G401 (cell line): ENCODE results near the gene EXOSC3. TPM values are rescaled to one million over a fixed set of nuclear protein-coding genes. Genes with fewer than 3 reads are reported as not detected.

Experiments
- DNase-seq: peaks from one replicate; pipeline ENCODE4 v3.0.0-alpha.2; 2015; ENCODE audit warnings: low spot score
- in situ Hi-C: cut with HindIII; loops from 2 replicates; pipeline ENCODE4 v1.10.0; 2016; ENCODE audit warnings: low sequenced_read_pairs, mixed read lengths
- total RNA-seq: library from RNA; depleted of rRNA; stranded (reverse); fragments of >200 nt; shearing (Covaris generic); gene quantifications from 2 replicates; pipeline ENCODE4 v1.2.3, GENCODE V29; 2014; rRNA removed

Gene EXOSC3
- total RNA-seq, 1 experiment from 2014 or later: 86.5 TPM

DNA sequence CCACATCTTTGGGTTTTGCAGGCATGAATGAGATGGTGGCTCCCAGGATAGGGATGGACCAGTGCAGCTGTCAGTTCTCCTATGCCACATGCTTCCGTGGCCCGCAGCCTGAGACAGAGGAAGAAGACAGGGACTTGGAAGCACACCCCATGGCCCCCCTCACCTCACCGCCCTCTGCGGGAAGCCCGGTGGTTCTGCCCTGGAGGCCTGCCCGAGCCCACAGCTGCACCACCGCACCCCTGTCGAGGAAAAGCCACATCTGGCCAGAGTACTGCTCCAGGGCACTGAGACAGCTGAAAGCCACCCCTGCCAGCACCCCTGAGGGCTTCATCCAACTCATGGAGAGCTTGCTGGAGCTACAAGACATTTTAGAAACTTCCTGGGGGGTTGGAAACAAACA, 38.9 kb downstream of the EXOSC3 start:
- in situ Hi-C loops: no loop called here
- DNase-seq: no peak

DNA sequence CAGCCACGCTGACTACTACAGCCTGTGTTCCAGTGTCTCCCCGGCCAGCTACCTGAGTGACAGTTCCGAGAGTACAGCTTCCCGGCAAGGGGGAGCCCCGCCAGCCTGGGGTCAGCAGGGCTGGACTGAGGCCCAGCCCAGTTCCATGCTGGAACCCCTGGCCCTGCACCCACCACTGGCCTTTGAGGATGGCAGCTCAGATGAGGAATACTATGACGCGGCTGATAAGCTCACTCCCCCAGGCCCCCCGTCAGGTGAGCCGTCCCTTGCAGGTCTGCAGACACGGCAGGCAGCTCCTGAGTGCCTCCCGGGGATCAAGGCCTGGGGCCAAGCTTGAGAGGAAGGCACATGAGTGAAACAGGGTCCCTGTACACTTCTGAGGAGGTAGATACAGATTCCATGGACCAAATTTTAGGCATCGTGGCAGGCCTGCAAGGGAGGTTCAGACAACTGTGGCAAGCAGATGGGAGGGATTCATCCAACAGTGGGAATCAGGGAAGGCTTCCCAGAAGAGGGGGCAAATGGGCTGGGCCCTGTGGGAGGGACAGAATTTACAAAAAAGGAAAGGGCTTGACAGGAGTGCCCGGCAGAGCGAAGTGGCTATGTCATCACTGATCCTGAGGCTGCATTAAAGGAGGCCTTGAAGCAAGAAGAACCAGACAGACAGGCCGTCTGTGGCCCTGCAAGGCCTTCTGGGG, 44.1 kb downstream of the EXOSC3 start:
- in situ Hi-C loops: no loop called here
- DNase-seq: no peak

DNA sequence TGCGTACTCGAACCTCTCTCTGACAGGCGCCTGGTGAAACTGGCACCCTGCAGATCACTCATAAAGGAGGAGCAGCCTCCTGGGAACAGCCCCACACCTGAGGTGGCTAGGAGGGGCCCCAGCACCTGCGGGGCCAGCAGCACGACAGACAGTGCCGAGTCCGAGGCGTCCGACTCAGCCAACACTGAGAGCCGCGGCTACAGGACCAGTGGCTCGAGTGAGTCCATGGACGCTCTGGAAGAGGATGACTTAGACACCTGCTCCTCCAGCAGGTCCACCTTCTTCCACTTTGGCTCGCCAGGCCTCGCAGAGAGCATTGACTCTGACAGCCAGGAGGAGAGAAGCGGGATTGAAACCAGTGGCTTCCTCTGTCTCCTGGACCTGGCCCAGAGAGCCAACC, 44.7 kb downstream of the EXOSC3 start:
- in situ Hi-C loops: no loop called here
- DNase-seq: no peak

DNA sequence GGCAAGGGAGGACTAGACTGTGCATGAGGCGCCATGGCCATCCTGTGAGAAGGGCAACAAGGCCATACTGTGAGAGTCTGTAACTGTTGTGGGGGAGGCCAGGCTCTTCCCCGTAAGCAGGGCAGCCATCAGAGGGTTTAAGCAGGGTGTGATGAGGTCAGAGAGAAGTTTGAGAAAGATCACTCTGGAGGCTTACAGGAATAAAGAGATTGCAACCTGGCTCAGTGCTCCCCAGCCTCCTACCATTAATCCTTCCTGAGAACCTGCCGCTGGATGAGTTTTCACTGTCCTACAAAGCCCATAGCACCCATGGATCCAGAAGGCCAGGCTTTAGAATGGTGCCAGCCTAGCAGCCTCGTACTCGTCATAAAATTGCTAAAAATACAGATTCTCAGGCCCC, 45.6 kb downstream of the EXOSC3 start:
- DNase-seq: no peak
- in situ Hi-C loops: no loop called here

DNA sequence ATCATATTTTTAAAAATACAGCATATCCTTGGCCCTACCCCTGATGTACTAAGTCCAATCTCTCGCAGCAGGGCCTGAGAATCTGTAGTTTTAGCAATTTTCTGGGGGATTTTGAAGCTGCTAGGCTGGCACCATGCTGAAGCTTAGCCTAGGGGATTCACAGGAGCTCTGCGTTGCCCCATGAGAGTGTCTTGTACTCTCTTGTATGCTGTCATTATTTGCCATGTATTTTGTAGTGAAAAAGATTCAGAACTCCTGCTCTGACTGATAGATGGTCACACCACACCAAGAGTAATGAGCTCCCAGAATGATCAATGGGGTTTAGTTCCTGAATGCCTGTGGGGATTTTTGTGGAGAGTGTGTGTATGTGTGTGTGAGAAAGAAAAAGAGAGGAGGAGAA, 51.9 kb downstream of the EXOSC3 start:
- no peak for DNase-seq
- in situ Hi-C loops: no loop called here

DNA sequence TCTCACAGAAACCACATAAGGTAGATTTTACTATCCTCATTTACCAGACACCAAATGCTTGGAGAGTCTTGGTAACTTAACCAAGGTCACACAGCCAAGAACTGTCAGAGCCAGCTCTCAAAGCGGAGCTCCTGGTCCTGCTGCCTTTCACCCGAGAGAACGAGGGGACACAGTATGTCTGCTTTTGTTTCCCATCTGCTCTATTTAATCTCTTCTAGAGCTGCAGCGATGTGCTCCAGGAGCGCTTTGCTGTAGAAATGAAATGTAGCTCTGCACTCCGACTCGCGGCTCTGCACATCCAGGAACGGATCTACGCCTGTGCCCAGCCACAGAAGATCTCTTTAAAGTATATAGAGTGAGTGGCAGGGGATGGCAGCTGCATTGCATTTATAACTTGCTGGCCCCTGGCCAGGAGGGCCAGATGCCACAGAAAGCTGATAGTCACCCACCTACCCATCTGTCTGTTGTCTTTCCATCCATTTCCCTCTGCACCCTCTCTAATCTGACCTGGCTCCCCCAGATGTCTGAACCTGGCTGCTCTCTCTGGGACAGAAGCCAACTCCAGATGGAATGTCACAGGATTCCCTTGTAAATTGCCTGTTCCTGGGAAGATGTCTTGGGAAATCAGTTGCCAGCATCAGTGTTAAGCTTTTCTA, 52.6 kb downstream of the EXOSC3 start:
- in situ Hi-C loops: no loop called here
- peak; percentile 68 for DNase-seq

DNA sequence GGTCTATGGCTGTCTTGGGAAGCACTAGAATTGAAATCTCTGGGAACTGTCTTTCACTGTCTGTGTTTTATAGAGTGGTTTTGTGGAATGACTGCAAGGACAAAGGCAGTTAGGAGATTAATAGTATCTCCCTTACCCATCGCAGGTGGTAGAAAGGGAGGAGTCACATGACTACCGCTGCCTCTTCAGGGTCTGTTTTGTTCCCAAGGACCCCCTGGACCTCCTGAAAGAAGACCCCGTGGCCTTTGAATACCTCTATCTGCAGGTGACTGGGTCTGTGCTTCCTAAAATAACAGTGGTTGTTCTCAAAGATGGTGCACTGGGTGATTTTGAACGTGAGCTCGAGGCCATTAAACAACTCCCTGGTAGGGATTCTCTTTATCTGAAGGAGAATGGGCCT, 54.0 kb downstream of the EXOSC3 start:
- no peak for DNase-seq
- in situ Hi-C loops: no loop called here

DNA sequence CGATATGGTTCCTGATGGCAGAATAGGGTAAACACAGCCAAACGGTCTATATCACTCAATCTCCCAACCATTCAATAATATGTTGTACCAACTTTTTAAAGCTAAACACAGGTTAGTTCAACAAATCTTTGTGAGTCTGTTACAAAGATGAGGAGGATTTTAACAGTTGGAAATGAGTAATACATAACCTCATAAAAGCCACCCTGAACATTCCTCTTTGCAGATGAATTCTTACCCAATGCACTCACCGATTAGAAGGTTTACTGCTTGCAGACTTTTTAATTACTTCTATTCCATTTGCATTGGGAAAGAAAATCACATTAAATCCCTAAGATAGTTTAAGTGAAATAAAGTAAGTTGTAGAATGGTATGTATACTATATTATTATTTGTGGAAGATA, 54.6 kb downstream of the EXOSC3 start:
- in situ Hi-C loops: no loop called here
- DNase-seq: no peak

Other genes starting within 250 kb of the EXOSC3 start
- 17.5 and 32.2 TPM in 2 replicates for gene FBXO10, start 208.7 kb downstream of the EXOSC3 start, total RNA-seq
- 353 and 360 TPM in 2 replicates for gene TOMM5, start 192.5 kb downstream of the EXOSC3 start, total RNA-seq
- gene FRMPD1, start 134.1 kb downstream of the EXOSC3 start, total RNA-seq: not detected in 2 replicates
- 1.9 and 2.1 TPM in 2 replicates for gene TRMT10B, start 31.3 kb downstream of the EXOSC3 start, total RNA-seq
- gene DCAF10, start 15.7 kb upstream of the EXOSC3 start, total RNA-seq: 7.6 and 16.5 TPM in 2 replicates
- 29.8 and 36.2 TPM in 2 replicates for gene SLC25A51, start 119.1 kb upstream of the EXOSC3 start, total RNA-seq